SK-N-SH (cell line): Measurements from ENCODE around the gene TMEM248. TPM values are rescaled to one million over a fixed set of nuclear protein-coding genes. Genes with fewer than 3 reads are reported as not detected.

Experiments used
- CTCF ChIA-PET: fragments of 300-600, 350-600 bp; formaldehyde crosslinking; extraction: SDS; loops from one replicate; lab custom pipeline; 2021; lab: Yijun Ruan, JAX
- POLR2A ChIA-PET: fragments of 350-600 bp; sonication (Branson Sonifier 250); formaldehyde crosslinking; extraction: SDS; loops from one replicate; lab custom pipeline; 2020; ENCODE audit warnings: antibody characterized with exemption, inconsistent platforms; lab: Yijun Ruan, JAX
- DNase-seq: peaks from one replicate; pipeline ENCODE4 v3.0.0; 2012
- H2AFZ ChIP-seq: fragments of 200-600 bp; sonication (generic); 2 replicates; pipeline ENCODE4 v1.8.1; 2016; ENCODE audit warnings: antibody characterized with exemption, mild to moderate bottlenecking, low read depth
- H3F3A ChIP-seq: fragments of 200-600 bp; sonication (generic); replicated peaks from 2 replicates; pipeline ENCODE3; 2016; ENCODE audit warnings: antibody characterized with exemption, mild to moderate bottlenecking; ENCODE audit not compliant: insufficient read depth
- H3K27ac ChIP-seq, 2 experiments: fragments of 200-500 bp in 1 of 2; fragments of 200-600 bp in 1 of 2; sonication (Bioruptor generic) in 1 of 2; sonication (generic), shearing (Covaris generic) in 1 of 2; 2 replicates each; pipeline versions ENCODE4 v1.5.1 to v1.6.1; 2014 to 2016; ENCODE audit warnings: low read depth in 2 of 2, inconsistent platforms in 1 of 2, low read length in 1 of 2, mild to moderate bottlenecking in 1 of 2, mixed read lengths in 1 of 2
- H3K27me3 ChIP-seq: fragments of 200-600 bp; sonication (generic), shearing (Covaris generic); 2 replicates; pipeline ENCODE4 v1.6.1; 2016; ENCODE audit warnings: mixed run types; ENCODE audit not compliant: insufficient read depth
- H3K36me3 ChIP-seq, 2 experiments: fragments of 200-500 bp in 1 of 2; fragments of 200-600 bp in 1 of 2; sonication (Bioruptor generic) in 1 of 2; sonication (generic) in 1 of 2; replicated peaks in 1 of 2; 2 replicates each; pipeline versions ENCODE3 to v1.5.1; 2014 to 2016; ENCODE audit warnings: low read length in 1 of 2, mild to moderate bottlenecking in 1 of 2; ENCODE audit not compliant: insufficient read depth in 2 of 2, control insufficient read depth in 1 of 2
- H3K4me1 ChIP-seq, 2 experiments: fragments of 200-500 bp in 1 of 2; fragments of 200-600 bp in 1 of 2; sonication (Bioruptor generic) in 1 of 2; sonication (generic), shearing (Covaris generic) in 1 of 2; 2 replicates each; pipeline versions ENCODE4 v1.5.1 to v1.6.1; 2014 to 2016; ENCODE audit warnings: low read depth in 1 of 2, low read length in 1 of 2, mixed run types in 1 of 2; ENCODE audit not compliant: insufficient read depth in 2 of 2, control insufficient read depth in 1 of 2
- H3K4me2 ChIP-seq: fragments of 200-600 bp; sonication (generic), shearing (Covaris generic); 2 replicates; pipeline ENCODE4 v1.6.1; 2017; ENCODE audit warnings: mixed run types
- H3K4me3 ChIP-seq, 2 experiments: fragments of 200-500 bp in 1 of 2; fragments of 200-600 bp in 1 of 2; sonication (Bioruptor generic) in 1 of 2; sonication (generic), shearing (Covaris generic) in 1 of 2; 2 replicates each; pipeline versions ENCODE4 v1.5.1 to v1.8.1; 2014 to 2016; ENCODE audit warnings: low read depth in 2 of 2, inconsistent platforms in 1 of 2, low read length in 1 of 2, mild to moderate bottlenecking in 1 of 2, mixed read lengths in 1 of 2, moderate library complexity in 1 of 2
- H3K79me2 ChIP-seq: fragments of 200-600 bp; sonication (generic); 2 replicates; pipeline ENCODE4 v1.8.1; 2017; ENCODE audit warnings: mild to moderate bottlenecking; ENCODE audit not compliant: insufficient read depth
- H3K9ac ChIP-seq: fragments of 200-600 bp; sonication (generic); 2 replicates; pipeline ENCODE4 v1.6.1; 2017; ENCODE audit warnings: mixed run types
- H3K9me2 ChIP-seq: fragments of 200-600 bp; sonication (generic); 2 replicates; pipeline ENCODE4 v1.6.1; 2017; ENCODE audit warnings: mixed run types
- H3K9me3 ChIP-seq: fragments of 200-600 bp; sonication (generic); 2 replicates; pipeline ENCODE4 v1.6.1; 2017; ENCODE audit warnings: mixed run types, mild to moderate bottlenecking, moderate library complexity
- H4K20me1 ChIP-seq: fragments of 200-600 bp; sonication (generic); 2 replicates; pipeline ENCODE4 v1.6.1; 2017; ENCODE audit warnings: mild to moderate bottlenecking, mixed run types; ENCODE audit not compliant: insufficient read depth
- CHD2 ChIP-seq: fragments of 150-350 bp; IDR thresholded peaks from 2 replicates; pipeline ENCODE4 v1.6.1; 2018; ENCODE audit warnings: low read length; ENCODE audit not compliant: partially characterized antibody
- FOXM1 ChIP-seq: IDR thresholded peaks from 2 replicates; pipeline ENCODE4 v1.4.0; 2012; ENCODE audit warnings: low read depth, mild to moderate bottlenecking
- JUND ChIP-seq: IDR thresholded peaks from 2 replicates; pipeline ENCODE4 v1.4.0; 2012
- MEF2A ChIP-seq: IDR thresholded peaks from 2 replicates; pipeline ENCODE4 v1.4.0; 2012; ENCODE audit warnings: low read depth, borderline replicate concordance
- MXI1 ChIP-seq: IDR thresholded peaks from 2 replicates; pipeline ENCODE4 v1.6.1; 2012; ENCODE audit warnings: mild to moderate bottlenecking, low read depth, low read length, improper control_type of control experiment
- NRF1 ChIP-seq: IDR thresholded peaks from 2 replicates; pipeline ENCODE4 v1.6.1; 2012; ENCODE audit warnings: low read depth, mild to moderate bottlenecking, low read length
- RCOR1 ChIP-seq: fragments of 150-350 bp; IDR thresholded peaks from 2 replicates; pipeline ENCODE4 v1.6.1; 2017; ENCODE audit warnings: antibody characterized with exemption, low read length
- RFX5 ChIP-seq: IDR thresholded peaks from 2 replicates; pipeline ENCODE4 v1.6.1; 2012; ENCODE audit warnings: mild to moderate bottlenecking, improper control_type of control experiment, low read length
- TAF1 ChIP-seq: IDR thresholded peaks from 2 replicates; pipeline ENCODE4 v1.6.1; 2012; ENCODE audit warnings: low read depth, mild to moderate bottlenecking, low read length, moderate library complexity, borderline replicate concordance
- TCF12 ChIP-seq: IDR thresholded peaks from 2 replicates; pipeline ENCODE4 v1.4.0; 2012
- YY1 ChIP-seq: IDR thresholded peaks from 2 replicates; pipeline ENCODE4 v1.4.0; 2012; ENCODE audit warnings: low read depth, mild to moderate bottlenecking
- WGBS: methylation state at CpG from one replicate; pipeline ENCODE4 v1.1.6; 2017; ENCODE audit warnings: low lambda C conversion rate; 5-methylcytosine and 5-hydroxymethylcytosine counted together
- polyA plus RNA-seq, 3 experiments: library from polyadenylated mRNA; depleted of rRNA; stranded (reverse); fragments of >200 nt; gene quantifications; 2 replicates each; pipeline ENCODE4 v1.2.3, GENCODE V29; 2012
- TF ChIP-seq, protein P1 (sequence below): fragments of 150-350 bp; IDR thresholded peaks from 2 replicates; pipeline ENCODE4 v1.6.1; 2016; ENCODE audit warnings: mild to moderate bottlenecking, low read depth, low read length
- TF ChIP-seq, protein P2 (sequence below): IDR thresholded peaks from 2 replicates; pipeline ENCODE4 v1.4.0; 2012; ENCODE audit warnings: low read depth, borderline replicate concordance
- TF ChIP-seq, protein P3 (sequence below): fragments of 200-600 bp; sonication (generic); IDR thresholded peaks from 2 replicates; pipeline ENCODE4 v1.6.1; 2017; ENCODE audit warnings: antibody characterized with exemption, mild to moderate bottlenecking, moderate library complexity
- TF ChIP-seq, protein P4 (sequence below): IDR thresholded peaks from 2 replicates; pipeline ENCODE4 v1.4.0; 2012; ENCODE audit warnings: low read depth
- TF ChIP-seq, protein P5 (sequence below): IDR thresholded peaks from 2 replicates; pipeline ENCODE4 v1.4.0; 2012; ENCODE audit warnings: low read depth, borderline replicate concordance
- TF ChIP-seq, protein P6 (sequence below): fragments of 150-350 bp; IDR thresholded peaks from 2 replicates; pipeline ENCODE4 v1.6.1; 2017; ENCODE audit warnings: antibody characterized with exemption, low read length, low read depth, borderline replicate concordance

Gene TMEM248
- polyA plus RNA-seq, 1 of the 3 experiments (the other 2 are of a cell fraction): 185 TPM

DNA sequence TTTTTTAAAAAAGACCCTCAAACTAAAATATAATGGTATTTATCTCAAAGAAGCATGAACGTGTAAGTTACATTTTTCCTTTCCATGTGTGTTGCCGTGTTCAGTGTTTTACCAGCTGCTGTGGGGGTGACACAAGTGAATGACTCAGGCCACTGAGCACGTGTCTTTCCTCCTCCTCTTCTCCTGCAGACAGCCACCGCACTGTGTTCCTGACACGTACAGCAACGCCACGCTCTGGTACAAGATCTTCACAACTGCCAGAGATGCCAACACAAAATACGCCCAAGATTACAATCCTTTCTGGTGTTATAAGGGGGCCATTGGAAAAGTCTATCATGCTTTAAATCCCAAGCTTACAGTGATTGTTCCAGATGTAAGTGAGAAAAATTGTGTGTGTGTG is 29.7 kb downstream of the TMEM248 start:
- no peaks in the 10 kb centered on the region for H3F3A ChIP-seq
- H3K27ac ChIP-seq: no peak overlapping the region
- DNase-seq: no peak
- no peaks in the 10 kb centered on the region for H3K27me3 ChIP-seq
- TF ChIP-seq NRF1 (no peak), MEF2A (no peak), CHD2 (no peak), TAF1 (no peak)
- TF ChIP-seq, protein P1, sequence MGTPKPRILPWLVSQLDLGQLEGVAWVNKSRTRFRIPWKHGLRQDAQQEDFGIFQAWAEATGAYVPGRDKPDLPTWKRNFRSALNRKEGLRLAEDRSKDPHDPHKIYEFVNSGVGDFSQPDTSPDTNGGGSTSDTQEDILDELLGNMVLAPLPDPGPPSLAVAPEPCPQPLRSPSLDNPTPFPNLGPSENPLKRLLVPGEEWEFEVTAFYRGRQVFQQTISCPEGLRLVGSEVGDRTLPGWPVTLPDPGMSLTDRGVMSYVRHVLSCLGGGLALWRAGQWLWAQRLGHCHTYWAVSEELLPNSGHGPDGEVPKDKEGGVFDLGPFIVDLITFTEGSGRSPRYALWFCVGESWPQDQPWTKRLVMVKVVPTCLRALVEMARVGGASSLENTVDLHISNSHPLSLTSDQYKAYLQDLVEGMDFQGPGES: no peak
- TF ChIP-seq, protein P2, sequence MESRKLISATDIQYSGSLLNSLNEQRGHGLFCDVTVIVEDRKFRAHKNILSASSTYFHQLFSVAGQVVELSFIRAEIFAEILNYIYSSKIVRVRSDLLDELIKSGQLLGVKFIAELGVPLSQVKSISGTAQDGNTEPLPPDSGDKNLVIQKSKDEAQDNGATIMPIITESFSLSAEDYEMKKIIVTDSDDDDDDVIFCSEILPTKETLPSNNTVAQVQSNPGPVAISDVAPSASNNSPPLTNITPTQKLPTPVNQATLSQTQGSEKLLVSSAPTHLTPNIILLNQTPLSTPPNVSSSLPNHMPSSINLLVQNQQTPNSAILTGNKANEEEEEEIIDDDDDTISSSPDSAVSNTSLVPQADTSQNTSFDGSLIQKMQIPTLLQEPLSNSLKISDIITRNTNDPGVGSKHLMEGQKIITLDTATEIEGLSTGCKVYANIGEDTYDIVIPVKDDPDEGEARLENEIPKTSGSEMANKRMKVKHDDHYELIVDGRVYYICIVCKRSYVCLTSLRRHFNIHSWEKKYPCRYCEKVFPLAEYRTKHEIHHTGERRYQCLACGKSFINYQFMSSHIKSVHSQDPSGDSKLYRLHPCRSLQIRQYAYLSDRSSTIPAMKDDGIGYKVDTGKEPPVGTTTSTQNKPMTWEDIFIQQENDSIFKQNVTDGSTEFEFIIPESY: no peak
- H3K36me3 ChIP-seq: peaks cover 48 to 87% of the 10 kb centered on the region in 2 experiments
- no peaks in the 10 kb centered on the region for H3K9me2 ChIP-seq
- 92% methylated on average over 8 of the region's 8 CpGs for WGBS
- no peak overlapping the region for H3K4me3 ChIP-seq
- H3K9me3 ChIP-seq: no peaks in the 10 kb centered on the region
- H3K4me1 ChIP-seq: peaks cover 0 to 9% of the 10 kb centered on the region in 2 experiments; a peak in 1 of 4 replicates
- POLR2A ChIA-PET: no interaction called here
- no peaks in the 10 kb centered on the region for H4K20me1 ChIP-seq
- CTCF ChIA-PET: interaction anchor here (0.8 to 1.5 kb wide), 2 partner anchors 9 to 49 kb away, joined by 3 to 4 read pairs; no protein-coding TSS in a partner anchor
- H3K79me2 ChIP-seq: peaks cover 22% of the 10 kb centered on the region; the same call in 1 of the 2 replicates
- no peak overlapping the region for H3K4me2 ChIP-seq
- H2AFZ ChIP-seq: no peak overlapping the region
- H3K9ac ChIP-seq: no peak overlapping the region

DNA sequence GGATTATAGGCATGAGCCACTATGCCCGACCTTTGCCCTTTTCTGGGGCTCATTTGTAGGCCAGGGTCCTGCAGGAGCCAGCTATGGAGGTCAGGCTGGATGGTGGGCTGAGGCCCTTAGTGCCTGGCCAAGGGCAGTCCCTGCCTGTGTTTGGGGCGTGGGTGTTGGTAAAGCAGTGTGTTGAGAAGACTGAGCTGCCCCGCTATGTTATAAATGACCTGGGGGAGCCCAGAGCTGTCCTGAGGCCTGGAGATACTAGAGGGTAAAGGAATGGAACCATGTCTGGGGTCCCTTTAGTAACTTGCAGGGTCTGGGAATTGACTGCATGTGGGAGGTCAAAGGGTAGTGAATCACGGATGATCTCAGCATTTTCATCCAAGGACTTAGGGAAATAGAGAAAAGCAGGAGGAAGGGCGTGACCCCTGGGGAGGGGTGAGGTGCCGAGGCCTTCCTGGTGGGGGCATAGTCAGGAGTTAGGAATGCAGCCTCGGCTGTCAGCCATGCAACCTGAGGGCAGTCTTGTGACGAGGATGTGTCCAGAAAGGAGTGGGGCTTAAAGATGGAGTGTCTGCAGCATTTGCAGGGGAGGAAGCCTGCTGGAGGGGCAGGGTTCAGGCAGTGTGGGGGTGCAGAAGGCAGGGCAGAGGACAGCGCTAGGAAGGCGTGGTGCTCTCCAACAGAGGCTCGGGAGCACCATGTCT is 31.5 kb downstream of the TMEM248 start:
- WGBS: 57% methylated on average over 11 of the region's 11 CpGs
- H3K9ac ChIP-seq: 0 out of 2 replicates have a peak overlapping the region, but pooled peaks have one; percentile 2
- POLR2A ChIA-PET: no interaction called here
- no peaks in the 10 kb centered on the region for H3K9me2 ChIP-seq
- no peaks in the 10 kb centered on the region for H4K20me1 ChIP-seq
- peaks cover 0 to 9% of the 10 kb centered on the region in 2 experiments; a peak in 1 of 4 replicates for H3K4me1 ChIP-seq
- H3F3A ChIP-seq: no peaks in the 10 kb centered on the region
- H2AFZ ChIP-seq: no peak overlapping the region
- no peak overlapping the region for H3K4me3 ChIP-seq
- H3K27me3 ChIP-seq: no peaks in the 10 kb centered on the region
- no peak for DNase-seq
- peaks cover 14% of the 10 kb centered on the region; the same call in 1 of the 2 replicates for H3K79me2 ChIP-seq
- CTCF ChIA-PET: interaction anchor here (1.1 kb wide), 1 partner anchor 396 kb away, joined by 3 read pairs; no protein-coding TSS in a partner anchor
- H3K27ac ChIP-seq: peak overlapping the region in 1 of 2 experiments; percentile 6; a peak in 1 of 4 replicates
- no peaks in the 10 kb centered on the region for H3K9me3 ChIP-seq
- H3K4me2 ChIP-seq: peak overlapping the region; percentile 17; the same call in 1 of the 2 replicates
- H3K36me3 ChIP-seq: peaks cover 59 to 93% of the 10 kb centered on the region in 2 experiments
- TF ChIP-seq, protein P3, sequence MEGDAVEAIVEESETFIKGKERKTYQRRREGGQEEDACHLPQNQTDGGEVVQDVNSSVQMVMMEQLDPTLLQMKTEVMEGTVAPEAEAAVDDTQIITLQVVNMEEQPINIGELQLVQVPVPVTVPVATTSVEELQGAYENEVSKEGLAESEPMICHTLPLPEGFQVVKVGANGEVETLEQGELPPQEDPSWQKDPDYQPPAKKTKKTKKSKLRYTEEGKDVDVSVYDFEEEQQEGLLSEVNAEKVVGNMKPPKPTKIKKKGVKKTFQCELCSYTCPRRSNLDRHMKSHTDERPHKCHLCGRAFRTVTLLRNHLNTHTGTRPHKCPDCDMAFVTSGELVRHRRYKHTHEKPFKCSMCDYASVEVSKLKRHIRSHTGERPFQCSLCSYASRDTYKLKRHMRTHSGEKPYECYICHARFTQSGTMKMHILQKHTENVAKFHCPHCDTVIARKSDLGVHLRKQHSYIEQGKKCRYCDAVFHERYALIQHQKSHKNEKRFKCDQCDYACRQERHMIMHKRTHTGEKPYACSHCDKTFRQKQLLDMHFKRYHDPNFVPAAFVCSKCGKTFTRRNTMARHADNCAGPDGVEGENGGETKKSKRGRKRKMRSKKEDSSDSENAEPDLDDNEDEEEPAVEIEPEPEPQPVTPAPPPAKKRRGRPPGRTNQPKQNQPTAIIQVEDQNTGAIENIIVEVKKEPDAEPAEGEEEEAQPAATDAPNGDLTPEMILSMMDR: no peak
- TF ChIP-seq TCF12 (peak; percentile 22; the same call in 1 of the 2 replicates), YY1 (no peak), MXI1 (no peak), FOXM1 (no peak), RFX5 (no peak), CHD2 (no peak), MEF2A (no peak), RCOR1 (no peak), JUND (peak; percentile 42; the same call in 1 of the 2 replicates)
- TF ChIP-seq, protein P1: no peak
- TF ChIP-seq, protein P4, sequence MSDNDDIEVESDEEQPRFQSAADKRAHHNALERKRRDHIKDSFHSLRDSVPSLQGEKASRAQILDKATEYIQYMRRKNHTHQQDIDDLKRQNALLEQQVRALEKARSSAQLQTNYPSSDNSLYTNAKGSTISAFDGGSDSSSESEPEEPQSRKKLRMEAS: 0 out of 2 replicates have a peak, but pooled peaks have one; percentile 30
- TF ChIP-seq, protein P5, sequence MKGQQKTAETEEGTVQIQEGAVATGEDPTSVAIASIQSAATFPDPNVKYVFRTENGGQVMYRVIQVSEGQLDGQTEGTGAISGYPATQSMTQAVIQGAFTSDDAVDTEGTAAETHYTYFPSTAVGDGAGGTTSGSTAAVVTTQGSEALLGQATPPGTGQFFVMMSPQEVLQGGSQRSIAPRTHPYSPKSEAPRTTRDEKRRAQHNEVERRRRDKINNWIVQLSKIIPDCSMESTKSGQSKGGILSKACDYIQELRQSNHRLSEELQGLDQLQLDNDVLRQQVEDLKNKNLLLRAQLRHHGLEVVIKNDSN: no peak; the same call in 1 of the 2 replicates
- TF ChIP-seq, protein P6, sequence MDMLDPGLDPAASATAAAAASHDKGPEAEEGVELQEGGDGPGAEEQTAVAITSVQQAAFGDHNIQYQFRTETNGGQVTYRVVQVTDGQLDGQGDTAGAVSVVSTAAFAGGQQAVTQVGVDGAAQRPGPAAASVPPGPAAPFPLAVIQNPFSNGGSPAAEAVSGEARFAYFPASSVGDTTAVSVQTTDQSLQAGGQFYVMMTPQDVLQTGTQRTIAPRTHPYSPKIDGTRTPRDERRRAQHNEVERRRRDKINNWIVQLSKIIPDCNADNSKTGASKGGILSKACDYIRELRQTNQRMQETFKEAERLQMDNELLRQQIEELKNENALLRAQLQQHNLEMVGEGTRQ: no peak
